Fibroblast of the conjunctiva (primary cell): Measurements from ENCODE around the gene PBX4.
"Not testable (repeated sequence)": the region's sequence is repeated elsewhere in the genome, so short reads cannot be mapped to it uniquely, and the experiment has no call there.

ENCODE experiments used
- DNase-seq: peaks from one replicate; pipeline ENCODE4 v3.0.0-alpha.2; 2010; ENCODE audit warnings: low read depth

Gene PBX4

GRCh38 chr19:19626516-19627472 lies 8.3 kb upstream of the PBX4 start:
- DNase-seq = no peak

GRCh38 chr19:19624032-19624570 lies 5.6 kb upstream of the PBX4 start:
- DNase-seq = no peak

GRCh38 chr19:19623383-19623782 lies 4.9 kb upstream of the PBX4 start:
- no peak for DNase-seq

GRCh38 chr19:19619849-19620210 lies 1.3 kb upstream of the PBX4 start:
- no peak for DNase-seq

DNA sequence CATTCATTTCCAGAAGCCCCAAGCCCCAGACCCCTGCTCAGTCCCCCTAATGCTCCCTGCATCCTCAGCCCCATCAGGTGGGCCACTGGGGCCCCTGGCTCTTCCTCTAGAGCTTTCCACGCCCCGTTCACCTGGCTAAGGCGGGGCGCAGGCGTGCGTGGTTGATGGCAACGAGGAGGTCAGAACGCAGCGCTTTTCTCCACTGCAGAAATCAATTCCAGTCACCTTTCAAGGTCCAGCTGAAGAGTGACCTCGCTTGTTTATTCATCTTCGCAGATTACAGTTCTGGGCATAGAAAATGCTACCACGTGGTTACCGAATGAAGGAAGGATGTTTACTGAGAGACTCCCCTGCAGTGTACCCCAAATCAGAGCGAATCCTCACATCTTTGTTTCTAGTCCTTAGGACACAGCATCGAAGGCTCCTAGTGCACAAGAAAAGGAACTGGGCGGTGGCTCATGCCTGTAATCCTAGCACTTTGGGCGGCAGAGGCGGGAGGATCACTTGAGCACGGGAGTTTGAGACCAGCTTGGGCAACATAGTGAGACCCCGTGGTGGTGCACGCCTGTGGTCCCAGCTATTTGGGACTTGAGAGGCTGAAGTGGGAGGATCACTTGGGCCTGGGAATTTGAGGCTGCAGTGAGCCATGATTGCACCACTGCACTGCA lies 828 bp upstream of the PBX4 start:
- no peak for DNase-seq

DNA sequence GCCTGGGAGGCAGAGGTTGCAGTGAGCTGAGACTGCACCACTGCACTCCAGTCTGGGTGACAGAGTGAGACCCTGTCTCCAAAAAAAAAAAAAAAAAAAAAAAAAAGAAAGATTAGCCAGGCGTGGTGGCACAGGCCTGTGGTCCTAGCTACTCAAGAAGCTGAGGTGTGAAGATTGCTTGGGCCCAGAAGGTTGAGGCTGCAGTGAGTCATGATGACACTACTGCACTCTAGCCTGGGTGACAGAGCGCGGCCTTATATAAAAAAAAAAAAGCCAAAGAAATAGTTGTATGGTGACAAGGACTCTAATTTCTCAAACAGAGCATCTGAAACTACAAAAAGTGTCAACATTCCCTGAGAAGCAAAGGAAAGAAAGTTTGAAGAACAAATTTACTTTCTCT lies 3.4 kb downstream of the PBX4 start:
- no peak for DNase-seq

GRCh38 chr19:19613506-19613905 lies 5.0 kb downstream of the PBX4 start:
- DNase-seq = no peak

GRCh38 chr19:19610376-19611202 lies 7.9 kb downstream of the PBX4 start:
- no peak for DNase-seq

DNA sequence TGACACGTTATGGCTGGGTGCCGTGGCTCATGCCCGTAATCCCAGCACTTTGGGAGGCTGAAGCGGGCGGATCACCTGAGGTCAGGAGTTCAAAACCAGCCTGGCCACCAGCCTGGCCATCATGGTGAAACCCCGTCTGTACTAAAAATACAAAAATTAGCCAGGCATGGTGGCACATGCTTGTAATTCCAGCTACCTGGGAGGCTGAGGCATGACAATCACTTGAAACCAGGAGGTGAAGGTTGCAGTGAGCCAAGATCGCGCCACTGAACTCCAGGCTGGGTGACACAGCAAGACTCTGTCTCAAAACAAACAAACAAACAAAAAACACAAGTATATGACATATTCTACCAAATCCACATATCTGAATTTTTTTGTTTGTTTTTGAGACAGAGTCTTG lies 11.8 kb downstream of the PBX4 start:
- not testable (repeated sequence) for DNase-seq

- DNase-seq = no peak
These were observed 12.5 kb downstream of the PBX4 start for GRCh38 chr19:19606021-19606420.

GRCh38 chr19:19602713-19603324 lies 15.7 kb downstream of the PBX4 start:
- no peak for DNase-seq

GRCh38 chr19:19602136-19602712 lies 16.3 kb downstream of the PBX4 start:
- no peak for DNase-seq

- no peak for DNase-seq
These were observed 17.6 kb downstream of the PBX4 start for GRCh38 chr19:19600793-19601330.

DNA sequence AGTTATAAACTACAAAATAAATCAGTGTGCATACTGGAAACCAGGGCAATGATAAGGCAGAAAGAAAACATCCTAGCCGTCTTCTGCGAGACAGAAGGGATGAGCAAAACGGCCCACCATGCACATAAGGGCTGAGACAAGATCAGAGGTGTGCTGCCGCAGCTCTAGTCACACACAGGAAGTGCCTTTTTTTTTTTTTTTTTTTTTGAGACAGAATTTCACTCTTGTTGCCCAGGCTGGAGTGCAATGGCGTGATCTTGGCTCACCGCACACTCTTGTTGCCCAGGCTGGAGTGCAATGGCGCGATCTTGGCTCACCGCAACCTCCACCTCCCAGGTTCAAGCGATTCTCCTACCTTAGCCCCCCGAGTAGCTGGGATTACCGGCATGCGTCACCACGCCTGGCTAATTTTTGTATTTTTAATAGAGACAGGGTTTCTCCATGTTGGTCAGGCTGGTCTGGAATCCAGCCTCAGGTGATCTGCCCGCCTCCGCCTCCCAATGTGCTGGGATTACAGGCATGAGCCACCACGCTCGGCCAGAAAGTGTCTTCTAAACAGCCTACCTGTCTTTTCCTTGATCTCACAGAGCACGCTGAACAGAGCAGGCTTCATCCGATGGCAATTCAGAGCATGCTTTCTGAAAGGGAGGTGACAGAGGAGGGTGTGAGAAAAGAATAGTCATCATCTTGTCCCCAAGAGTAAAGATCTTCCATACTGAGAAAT lies 19.6 kb downstream of the PBX4 start:
- DNase-seq = not testable (repeated sequence)

DNA sequence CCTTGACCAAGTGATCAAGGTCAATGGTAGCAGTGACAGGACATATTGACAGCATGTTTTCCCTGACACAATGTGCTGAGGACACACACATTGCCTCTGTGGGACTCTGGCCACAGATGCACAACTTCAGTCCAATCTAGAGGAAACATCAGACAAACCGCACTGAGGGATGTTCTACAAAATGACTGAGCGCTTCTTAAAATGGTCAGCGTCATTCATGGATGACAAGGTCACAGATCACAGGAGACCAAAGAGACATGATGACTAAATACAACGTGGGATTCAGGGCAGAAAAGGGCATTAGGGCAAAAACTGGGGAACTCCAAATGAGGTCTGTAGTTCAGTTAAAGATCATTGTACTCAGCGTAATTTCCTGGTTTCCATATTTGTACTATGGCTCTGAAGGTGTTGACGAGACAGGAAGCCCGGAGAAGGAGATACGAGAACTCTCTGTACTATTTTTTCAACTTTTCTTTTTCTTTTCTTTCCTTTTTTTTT lies 20.6 kb downstream of the PBX4 start:
- DNase-seq = no peak

GRCh38 chr19:19595171-19595701 lies 23.3 kb downstream of the PBX4 start:
- DNase-seq = peak; percentile 53

GRCh38 chr19:19594381-19594780 lies 24.1 kb downstream of the PBX4 start:
- no peak for DNase-seq

- no peak for DNase-seq
These were observed 25.8 kb downstream of the PBX4 start for GRCh38 chr19:19592690-19593089.

DNA sequence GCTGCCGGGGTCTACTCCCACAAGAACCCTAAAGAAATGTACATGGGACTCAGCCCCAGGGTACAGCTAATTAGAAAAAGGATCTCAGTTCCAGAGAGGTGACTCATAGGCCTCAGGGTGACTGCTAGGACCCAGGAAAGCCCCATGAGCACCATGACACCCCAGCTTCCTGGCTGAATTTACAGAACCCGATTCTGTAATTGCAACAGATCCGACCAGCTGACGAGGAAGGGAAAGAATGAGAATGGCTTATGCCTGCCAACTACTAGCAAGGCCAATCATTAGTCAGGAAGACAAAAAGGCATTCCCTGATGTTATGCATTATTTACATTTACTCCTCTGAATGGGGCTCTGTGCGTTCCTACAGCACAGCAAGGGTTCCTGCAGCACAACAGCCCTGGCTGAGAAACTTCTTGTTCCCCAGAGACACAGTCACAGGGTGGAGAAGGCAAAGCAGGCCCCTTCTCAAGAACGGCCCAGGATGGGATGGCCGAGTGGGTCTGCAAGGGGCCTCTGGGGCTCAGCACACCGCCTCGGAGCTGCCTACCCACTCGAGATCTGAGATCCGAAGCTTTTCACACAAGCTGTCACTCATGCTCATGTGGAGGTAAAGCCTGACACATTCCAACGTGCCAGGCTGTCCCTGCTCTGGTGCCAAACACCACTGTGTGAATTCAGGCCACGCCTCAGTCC lies 27.2 kb downstream of the PBX4 start:
- peak; percentile 99 for DNase-seq
